HL-60 (cell line): ENCODE data around the gene ASTN2.

Experiments
- DNase-seq, 2 experiments: peaks; one replicate each; pipeline ENCODE4 v3.0.0-alpha.2; 2010 to 2020; ENCODE audit warnings: low read depth in 1 of 2, low spot score in 1 of 2
- H3K27ac ChIP-seq: fragments of 250-450 bp; sonication (Bioruptor Pico); replicated peaks from 2 replicates; pipeline ENCODE4 v1.5.1; 2020; ENCODE audit warnings: mild to moderate bottlenecking, moderate library complexity
- H3K27me3 ChIP-seq: fragments of 250-450 bp; sonication (Bioruptor Pico); 2 replicates; pipeline ENCODE4 v1.5.1; 2021; ENCODE audit warnings: mild to moderate bottlenecking, moderate library complexity; ENCODE audit not compliant: insufficient read depth, poor library complexity, severe bottlenecking
- H3K4me3 ChIP-seq: replicated peaks from 2 replicates; pipeline ENCODE4 v1.5.1; 2011; ENCODE audit warnings: mild to moderate bottlenecking, control low read depth, low read length; ENCODE audit not compliant: insufficient read depth
- CTCF ChIP-seq: IDR thresholded peaks from one replicate; pipeline ENCODE4 v1.5.1; 2011; ENCODE audit warnings: low read length, control low read depth, inconsistent platforms; ENCODE audit not compliant: insufficient read depth
- GABPA ChIP-seq: IDR thresholded peaks from 2 replicates; pipeline ENCODE4 v1.6.1; 2012; ENCODE audit warnings: low read depth
- POLR2AphosphoS5 ChIP-seq: IDR thresholded peaks from 2 replicates; pipeline ENCODE4 v1.6.1; 2012; ENCODE audit warnings: low read depth
- SPI1 ChIP-seq: IDR thresholded peaks from 2 replicates; pipeline ENCODE4 v1.6.1; 2012; ENCODE audit warnings: low read depth, mild to moderate bottlenecking, borderline replicate concordance
- TF ChIP-seq, protein P1 (sequence below): IDR thresholded peaks from 2 replicates; pipeline ENCODE4 v1.6.1; 2012; ENCODE audit warnings: low read depth; ENCODE audit not compliant: insufficient replicate concordance

ASTN2 gene

GRCh38 chr9:116789081-116789480 is 625.8 kb downstream of the ASTN2 start:
- TF ChIP-seq CTCF = no peak
- TF ChIP-seq, protein P1, sequence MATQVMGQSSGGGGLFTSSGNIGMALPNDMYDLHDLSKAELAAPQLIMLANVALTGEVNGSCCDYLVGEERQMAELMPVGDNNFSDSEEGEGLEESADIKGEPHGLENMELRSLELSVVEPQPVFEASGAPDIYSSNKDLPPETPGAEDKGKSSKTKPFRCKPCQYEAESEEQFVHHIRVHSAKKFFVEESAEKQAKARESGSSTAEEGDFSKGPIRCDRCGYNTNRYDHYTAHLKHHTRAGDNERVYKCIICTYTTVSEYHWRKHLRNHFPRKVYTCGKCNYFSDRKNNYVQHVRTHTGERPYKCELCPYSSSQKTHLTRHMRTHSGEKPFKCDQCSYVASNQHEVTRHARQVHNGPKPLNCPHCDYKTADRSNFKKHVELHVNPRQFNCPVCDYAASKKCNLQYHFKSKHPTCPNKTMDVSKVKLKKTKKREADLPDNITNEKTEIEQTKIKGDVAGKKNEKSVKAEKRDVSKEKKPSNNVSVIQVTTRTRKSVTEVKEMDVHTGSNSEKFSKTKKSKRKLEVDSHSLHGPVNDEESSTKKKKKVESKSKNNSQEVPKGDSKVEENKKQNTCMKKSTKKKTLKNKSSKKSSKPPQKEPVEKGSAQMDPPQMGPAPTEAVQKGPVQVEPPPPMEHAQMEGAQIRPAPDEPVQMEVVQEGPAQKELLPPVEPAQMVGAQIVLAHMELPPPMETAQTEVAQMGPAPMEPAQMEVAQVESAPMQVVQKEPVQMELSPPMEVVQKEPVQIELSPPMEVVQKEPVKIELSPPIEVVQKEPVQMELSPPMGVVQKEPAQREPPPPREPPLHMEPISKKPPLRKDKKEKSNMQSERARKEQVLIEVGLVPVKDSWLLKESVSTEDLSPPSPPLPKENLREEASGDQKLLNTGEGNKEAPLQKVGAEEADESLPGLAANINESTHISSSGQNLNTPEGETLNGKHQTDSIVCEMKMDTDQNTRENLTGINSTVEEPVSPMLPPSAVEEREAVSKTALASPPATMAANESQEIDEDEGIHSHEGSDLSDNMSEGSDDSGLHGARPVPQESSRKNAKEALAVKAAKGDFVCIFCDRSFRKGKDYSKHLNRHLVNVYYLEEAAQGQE = no peak
- no peak for TF ChIP-seq GABPA
- no peak for TF ChIP-seq POLR2AphosphoS5
- TF ChIP-seq SPI1 = no peak
- DNase-seq = no peak
- Histone ChIP-seq H3K27me3 (no peaks in the 10 kb centered on the region), H3K27ac (no peak overlapping the region), H3K4me3 (no peak overlapping the region)

DNA sequence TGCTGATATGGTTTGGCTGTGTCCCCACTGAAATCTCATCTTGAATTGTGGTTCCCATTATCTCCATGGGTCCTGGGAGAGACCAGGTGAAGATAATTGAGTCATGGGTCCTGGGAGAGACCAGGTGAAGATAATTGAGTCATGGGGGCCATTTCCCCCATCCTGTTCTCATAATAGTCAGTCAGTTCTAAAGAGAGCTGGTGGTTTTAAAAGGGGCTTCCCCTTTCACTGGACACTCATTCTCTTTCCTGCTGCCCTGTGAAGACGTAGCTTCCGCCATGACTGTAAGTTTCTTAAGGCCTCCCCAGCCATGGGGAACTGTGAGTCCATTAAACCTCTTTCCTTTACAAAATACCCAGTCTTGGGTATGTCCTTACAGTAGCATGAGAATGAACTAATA is 628.1 kb downstream of the ASTN2 start:
- no peak for DNase-seq
- Histone ChIP-seq H3K27me3 (no peaks in the 10 kb centered on the region), H3K4me3 (no peak overlapping the region), H3K27ac (no peak overlapping the region)
- TF ChIP-seq, protein P1 = no peak
- no peak for TF ChIP-seq SPI1
- no peak for TF ChIP-seq GABPA
- TF ChIP-seq CTCF = no peak
- TF ChIP-seq POLR2AphosphoS5 = no peak

DNA sequence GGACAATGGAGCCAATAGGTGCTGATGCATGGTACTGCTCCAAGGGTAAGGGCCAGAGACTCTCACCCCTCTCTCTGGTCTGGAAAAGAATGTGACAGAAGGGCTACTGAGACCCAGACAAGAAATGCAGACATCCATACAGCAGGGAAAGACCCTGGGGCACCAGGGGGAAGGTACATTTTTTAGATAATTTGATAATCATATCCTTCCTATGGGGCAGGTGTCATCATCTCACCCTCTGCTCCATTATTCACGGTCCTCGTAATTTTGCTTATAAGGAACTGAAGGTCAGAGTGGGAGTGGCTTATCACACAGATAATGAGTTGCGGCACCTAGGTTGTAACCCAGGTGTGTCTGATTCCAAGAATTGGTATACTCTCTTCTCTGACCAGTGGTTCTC is 637.7 kb downstream of the ASTN2 start:
- no peak overlapping the region for H3K4me3 ChIP-seq
- DNase-seq = no peak
- TF ChIP-seq SPI1 (no peak), POLR2AphosphoS5 (no peak), CTCF (no peak), GABPA (no peak)
- TF ChIP-seq, protein P1 = no peak
- H3K27ac ChIP-seq = no peak overlapping the region
- no peaks in the 10 kb centered on the region for H3K27me3 ChIP-seq
